Central memory CD8-positive, alpha-beta T cell (primary cell): ENCODE data around the gene HLA-F.
A peak's percentile ranks its signal among the peaks of the same experiment; 100 is the strongest.

Experiments
- ATAC-seq: fragments of 150-1000 bp; cut with Tn5 transposase; replicated peaks from 2 replicates; pipeline ENCODE4 v1.10.0; 2022; ENCODE audit warnings: mild to moderate bottlenecking, moderate FRiP score, moderate number of reproducible peaks; ENCODE audit not compliant: poor library complexity, severe bottlenecking; ENCODE audit errors: extremely low read depth
- DNase-seq, 2 donors: peaks; one replicate each; pipeline ENCODE4 v3.0.0; 2021; ENCODE audit warnings: low spot score in 2 of 2
- H3K27ac Mint-ChIP-seq: one replicate; pipeline ENCODE4 v1.8.0; 2022; ENCODE audit warnings: low read depth, mild to moderate bottlenecking, moderate library complexity, mixed read lengths
- H3K27me3 Mint-ChIP-seq: one replicate; pipeline ENCODE4 v1.8.0; 2022; ENCODE audit warnings: mixed read lengths
- H3K36me3 Mint-ChIP-seq: one replicate; pipeline ENCODE4 v1.8.0; 2022; ENCODE audit warnings: mild to moderate bottlenecking, moderate library complexity, mixed read lengths; ENCODE audit not compliant: insufficient read depth
- H3K4me1 Mint-ChIP-seq: one replicate; pipeline ENCODE4 v1.8.0; 2022; ENCODE audit warnings: mixed read lengths
- H3K4me3 Mint-ChIP-seq: one replicate; pipeline ENCODE4 v1.8.0; 2022; ENCODE audit warnings: mild to moderate bottlenecking, moderate library complexity, mixed read lengths
- H3K9me3 Mint-ChIP-seq: one replicate; pipeline ENCODE4 v1.8.0; 2022; ENCODE audit warnings: mixed read lengths

Gene HLA-F

GRCh38 chr6:29727637-29728036, 4.4 kb downstream of the HLA-F start:
- Mint-ChIP-seq H3K4me1 (peaks cover 69% of the 10 kb centered on the region), H3K27me3 (no peaks in the 10 kb centered on the region), H3K36me3 (peaks cover 69% of the 10 kb centered on the region), H3K27ac (peak overlapping the region; percentile 44), H3K4me3 (peak overlapping the region; percentile 92), H3K9me3 (no peaks in the 10 kb centered on the region)
- no peak for DNase-seq
- no peak for ATAC-seq

- ATAC-seq: no peak
- Mint-ChIP-seq H3K36me3 (peaks cover 63% of the 10 kb centered on the region), H3K4me1 (peaks cover 68% of the 10 kb centered on the region), H3K27me3 (no peaks in the 10 kb centered on the region), H3K9me3 (no peaks in the 10 kb centered on the region), H3K27ac (peak overlapping the region; percentile 44), H3K4me3 (peak overlapping the region; percentile 92)
- no peak for DNase-seq
Observed at GRCh38 chr6:29728173-29728874, 5.1 kb downstream of the HLA-F start.

- peaks cover 57% of the 10 kb centered on the region for H3K36me3 Mint-ChIP-seq
- no peak overlapping the region for H3K4me3 Mint-ChIP-seq
- ATAC-seq (no peak), DNase-seq (no peak)
- peaks cover 69% of the 10 kb centered on the region for H3K4me1 Mint-ChIP-seq
- H3K9me3 Mint-ChIP-seq: no peaks in the 10 kb centered on the region
- no peaks in the 10 kb centered on the region for H3K27me3 Mint-ChIP-seq
- H3K27ac Mint-ChIP-seq: peak overlapping the region; percentile 44
Observed at GRCh38 chr6:29728875-29729270, 5.6 kb downstream of the HLA-F start.

GRCh38 chr6:29729774-29730328, 6.6 kb downstream of the HLA-F start:
- Mint-ChIP-seq H3K9me3 (no peaks in the 10 kb centered on the region), H3K27me3 (no peaks in the 10 kb centered on the region), H3K27ac (peak overlapping the region; percentile 81), H3K36me3 (peaks cover 47% of the 10 kb centered on the region), H3K4me1 (peaks cover 72% of the 10 kb centered on the region), H3K4me3 (no peak overlapping the region)
- ATAC-seq (no peak), DNase-seq (no peak)

GRCh38 chr6:29730575-29731126, 7.4 kb downstream of the HLA-F start:
- Mint-ChIP-seq H3K9me3 (no peaks in the 10 kb centered on the region), H3K4me1 (peaks cover 65% of the 10 kb centered on the region), H3K27me3 (no peaks in the 10 kb centered on the region), H3K4me3 (no peak overlapping the region), H3K27ac (peak overlapping the region; percentile 81), H3K36me3 (peaks cover 39% of the 10 kb centered on the region)
- DNase-seq (no peak), ATAC-seq (no peak)

GRCh38 chr6:29731281-29731680, 8.0 kb downstream of the HLA-F start:
- ATAC-seq: no peak
- H3K27ac Mint-ChIP-seq: peak overlapping the region; percentile 81
- peaks cover 59% of the 10 kb centered on the region for H3K4me1 Mint-ChIP-seq

GRCh38 chr6:29733057-29733456, 9.8 kb downstream of the HLA-F start:
- DNase-seq (no peak), ATAC-seq (no peak)
- Mint-ChIP-seq H3K36me3 (peaks cover 15% of the 10 kb centered on the region), H3K4me3 (no peak overlapping the region), H3K27me3 (no peaks in the 10 kb centered on the region), H3K9me3 (peaks cover 5% of the 10 kb centered on the region), H3K4me1 (peaks cover 41% of the 10 kb centered on the region), H3K27ac (no peak overlapping the region)

More at GRCh38 chr6:29731281-29731680, 8.0 kb downstream of the HLA-F start:
- peaks cover 33% of the 10 kb centered on the region for H3K36me3 Mint-ChIP-seq
- no peak overlapping the region for H3K4me3 Mint-ChIP-seq
- no peak for DNase-seq
- no peaks in the 10 kb centered on the region for H3K27me3 Mint-ChIP-seq
- H3K9me3 Mint-ChIP-seq: peaks cover 5% of the 10 kb centered on the region

GRCh38 chr6:29734046-29735018, 11.1 kb downstream of the HLA-F start:
- Mint-ChIP-seq H3K4me3 (no peak overlapping the region), H3K27ac (no peak overlapping the region), H3K9me3 (peaks cover 5% of the 10 kb centered on the region), H3K27me3 (no peaks in the 10 kb centered on the region), H3K4me1 (peaks cover 33% of the 10 kb centered on the region), H3K36me3 (peaks cover 8% of the 10 kb centered on the region)
- ATAC-seq (no peak), DNase-seq (no peak)

GRCh38 chr6:29736563-29736962, 13.3 kb downstream of the HLA-F start:
- ATAC-seq (no peak), DNase-seq (no peak)
- H3K36me3 Mint-ChIP-seq: no peaks in the 10 kb centered on the region
- H3K4me1 Mint-ChIP-seq: peaks cover 12% of the 10 kb centered on the region
- H3K9me3 Mint-ChIP-seq: peaks cover 5% of the 10 kb centered on the region
- no peak overlapping the region for H3K27ac Mint-ChIP-seq
- no peak overlapping the region for H3K4me3 Mint-ChIP-seq
- no peaks in the 10 kb centered on the region for H3K27me3 Mint-ChIP-seq

- H3K4me1 Mint-ChIP-seq: peaks cover 12% of the 10 kb centered on the region
- H3K9me3 Mint-ChIP-seq: peaks cover 5% of the 10 kb centered on the region
- peak; percentile 57 to 58 for DNase-seq
- H3K36me3 Mint-ChIP-seq: no peaks in the 10 kb centered on the region
- no peak overlapping the region for H3K4me3 Mint-ChIP-seq
- H3K27me3 Mint-ChIP-seq: no peaks in the 10 kb centered on the region
- ATAC-seq: peak; percentile 65
- H3K27ac Mint-ChIP-seq: no peak overlapping the region
Observed at GRCh38 chr6:29737707-29738630, 14.7 kb downstream of the HLA-F start.

GRCh38 chr6:29739136-29739881, 16.1 kb downstream of the HLA-F start:
- Mint-ChIP-seq H3K9me3 (peaks cover 5% of the 10 kb centered on the region), H3K27me3 (no peaks in the 10 kb centered on the region), H3K36me3 (no peaks in the 10 kb centered on the region), H3K27ac (no peak overlapping the region), H3K4me3 (no peak overlapping the region), H3K4me1 (peaks cover 7% of the 10 kb centered on the region)
- no peak for ATAC-seq
- no peak for DNase-seq
